Stimulated activated CD8-positive, alpha-beta memory T cell treated with anti-CD3 and anti-CD28 coated beads, Interleukin-7, amount 100 ng/mL, for 4 hours (primary cell): Measurements from ENCODE around the gene DES.

Experiments used
- DNase-seq, 2 donors: peaks; one replicate each; pipeline ENCODE4 v3.0.0-alpha.2; 2020; ENCODE audit warnings: low read depth in 2 of 2

Gene DES

DNA sequence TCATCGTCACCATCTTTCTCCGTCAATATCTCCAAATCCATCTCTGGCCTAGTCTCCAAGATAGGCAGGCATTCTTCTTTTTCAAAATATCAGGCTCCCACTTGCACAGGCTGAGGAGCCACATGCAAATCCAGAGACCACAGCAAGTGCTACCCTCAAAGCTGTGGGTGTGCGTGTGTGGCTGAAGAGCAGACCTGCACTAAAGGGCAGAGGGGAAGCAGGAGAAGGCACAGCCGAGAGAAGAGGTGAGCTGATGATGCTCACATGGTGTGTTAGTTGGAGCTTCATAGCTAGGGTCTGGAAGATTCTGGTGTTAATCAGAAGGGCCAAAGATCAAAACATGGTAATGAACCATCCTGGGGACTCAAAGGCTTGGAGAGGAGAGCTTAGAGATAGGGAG is 20.3 kb downstream of the DES start:
- no peak for DNase-seq

DNA sequence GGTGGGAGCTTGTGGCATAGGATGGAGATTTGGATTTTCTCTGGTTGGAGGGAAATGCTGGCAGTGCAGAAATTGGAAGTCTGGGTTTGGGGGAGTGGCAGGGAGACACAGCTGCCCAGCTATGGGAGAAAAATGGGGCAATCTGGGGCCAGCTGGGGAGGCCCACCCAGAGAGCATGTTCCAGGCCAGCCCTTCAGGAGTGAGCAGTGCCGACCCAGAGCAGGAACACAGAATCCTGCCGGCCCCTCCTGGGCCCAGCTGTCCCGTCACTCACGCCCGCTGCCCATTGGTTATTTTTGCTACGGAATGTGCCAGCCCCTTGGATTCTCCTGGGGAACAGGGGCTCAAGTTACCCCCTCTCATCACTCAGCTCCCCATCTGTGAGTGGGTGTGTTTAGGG is 21.3 kb downstream of the DES start:
- DNase-seq, result no peak

DNA sequence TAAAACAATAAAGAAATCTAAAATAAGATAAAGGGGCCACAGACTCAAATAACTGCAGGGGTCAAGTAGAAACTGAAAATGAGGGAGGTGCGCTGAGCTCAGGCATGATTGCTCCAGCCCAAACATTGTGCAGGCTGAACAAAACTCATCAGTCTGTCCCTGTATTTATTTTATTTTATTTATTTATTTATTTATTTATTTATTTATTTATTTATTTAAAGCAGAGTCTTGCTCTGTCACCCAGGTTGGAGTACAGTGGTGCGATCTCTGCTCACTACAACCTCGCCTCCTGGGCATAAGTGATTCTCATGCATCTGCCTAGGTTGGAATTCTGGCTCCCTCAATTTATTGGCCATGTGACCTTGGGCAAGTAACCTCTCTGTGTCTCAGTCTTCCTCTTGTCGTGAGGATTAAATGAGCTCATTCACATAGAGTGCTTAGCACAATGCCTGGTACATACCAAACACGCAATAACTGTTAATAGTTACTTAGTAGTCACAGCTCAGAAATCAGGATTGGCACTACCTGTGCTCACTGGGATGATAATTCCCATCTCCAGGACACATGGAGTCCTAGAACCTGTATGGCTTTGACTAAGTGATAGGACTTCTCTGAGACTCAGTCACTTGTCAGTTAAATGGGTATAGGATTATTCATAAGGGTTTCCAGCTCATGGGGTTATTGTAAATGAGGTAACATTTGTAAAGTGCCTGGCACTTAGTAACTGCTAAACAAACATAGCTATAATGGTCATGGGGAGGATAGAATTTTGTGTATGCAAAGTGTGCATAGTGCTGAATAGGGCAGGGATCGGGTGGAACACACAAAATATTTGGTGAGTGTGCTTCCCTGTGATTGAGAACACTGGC is 22.4 kb downstream of the DES start:
- DNase-seq, result no peak

DNA sequence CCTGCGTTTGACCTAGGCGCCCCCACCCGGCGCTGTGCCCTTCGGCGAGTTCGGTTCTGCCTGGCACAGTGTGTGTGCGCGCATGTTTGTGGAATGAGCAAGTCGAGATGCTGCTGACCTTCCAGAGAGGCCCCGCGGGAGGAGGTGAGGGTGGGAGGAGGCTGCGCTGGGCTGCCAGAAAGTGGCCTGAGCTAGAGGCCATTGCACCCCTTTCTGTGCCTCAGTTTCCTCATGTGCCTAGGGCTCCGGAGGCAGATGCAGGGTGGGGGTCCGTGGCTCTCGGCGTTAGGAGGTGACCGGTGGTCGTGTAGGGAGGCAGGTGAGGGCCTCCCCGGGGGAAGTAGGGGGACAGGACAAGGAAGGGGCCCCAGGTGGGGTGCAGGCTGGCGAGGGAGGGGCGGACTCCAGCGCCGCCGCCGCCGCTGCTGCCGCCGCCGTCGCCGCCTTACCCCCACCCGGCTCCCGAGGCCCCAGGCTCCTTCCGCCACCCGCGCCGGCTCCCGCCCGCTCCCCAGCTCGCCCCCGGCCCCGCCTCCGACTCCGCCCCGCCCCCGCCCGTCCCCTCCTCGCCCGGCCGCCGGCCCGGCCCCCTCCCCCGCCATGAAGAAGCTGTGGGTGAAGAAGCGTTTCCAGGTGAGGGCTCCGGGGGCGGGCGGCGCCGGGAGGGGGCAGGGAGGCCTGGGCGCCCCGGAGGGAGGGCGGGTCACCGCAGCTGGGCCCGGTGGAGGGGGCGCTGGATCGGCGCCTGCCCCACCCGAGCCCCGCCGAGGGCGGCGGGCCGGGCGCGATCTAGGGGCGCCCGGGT is 23.5 kb downstream of the DES start:
- DNase-seq, result peak; percentile 46 to 71

DNA sequence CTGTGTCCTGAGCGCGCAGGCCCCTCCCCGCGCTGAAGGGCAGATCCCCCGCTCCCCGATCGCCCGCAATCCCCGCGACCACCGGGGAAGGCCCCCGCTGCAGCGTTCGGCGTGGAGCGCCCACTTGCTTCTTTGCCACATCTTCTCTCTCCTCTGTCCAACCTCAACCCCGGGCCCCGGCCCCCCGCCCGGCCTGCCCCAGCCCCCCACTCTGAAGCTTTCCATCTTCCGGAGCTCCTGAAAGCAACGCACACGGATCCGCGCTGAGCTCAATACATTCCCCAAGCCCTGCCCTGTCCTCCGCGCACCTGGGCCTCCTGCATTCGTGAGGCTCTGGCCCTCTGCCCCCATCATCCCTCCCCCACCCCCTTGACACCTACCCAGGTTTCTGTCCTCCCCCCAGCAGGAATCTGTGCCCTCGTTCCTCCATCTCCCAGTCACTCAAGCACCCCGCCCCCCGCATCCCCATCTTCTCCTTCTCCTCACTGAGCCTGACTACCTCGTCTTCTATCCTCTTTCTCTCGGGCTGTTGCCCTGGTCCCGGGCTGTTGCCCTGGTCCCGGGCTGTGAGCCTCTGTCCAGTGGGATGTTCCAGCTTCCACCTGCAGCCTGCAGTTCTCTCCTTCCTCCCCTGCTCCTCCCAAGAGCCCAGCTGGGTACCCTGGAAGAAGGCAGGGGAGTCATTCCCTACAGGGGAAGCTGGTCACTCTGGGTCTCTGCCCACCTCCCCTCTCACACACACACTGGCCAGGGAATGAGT is 24.3 kb downstream of the DES start:
- DNase-seq, result no peak

DNA sequence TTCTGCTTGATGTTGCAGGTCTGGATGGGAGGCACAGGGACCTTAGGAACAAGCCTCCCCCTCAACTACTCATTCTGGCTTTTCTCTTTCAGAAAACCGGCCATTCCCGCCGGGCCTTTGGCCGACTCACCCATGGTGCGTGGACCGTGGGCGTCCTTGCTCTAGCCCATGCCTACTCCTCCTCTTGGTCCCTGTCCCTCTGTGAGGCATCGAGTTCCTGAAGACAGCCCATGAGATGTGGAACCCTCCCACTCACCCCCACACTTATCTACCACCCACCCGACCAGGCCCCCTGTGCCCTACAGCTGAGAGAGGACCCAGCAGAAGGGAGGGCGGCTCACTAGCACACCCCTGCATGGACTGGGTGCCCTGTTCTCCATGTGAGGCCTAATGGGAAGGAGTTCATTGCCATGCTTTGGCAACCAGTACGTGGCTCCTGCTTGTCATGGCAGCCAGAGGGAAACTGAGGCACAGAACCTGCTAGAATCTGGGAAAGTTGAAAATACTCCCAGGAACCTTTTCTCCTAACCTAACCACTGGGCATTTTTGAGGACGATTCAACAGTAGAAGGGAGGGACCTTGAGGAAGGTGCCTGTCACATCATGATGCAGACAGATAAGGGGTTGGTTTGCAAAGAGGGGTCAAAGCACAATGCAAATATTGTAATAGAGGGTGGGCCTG is 25.0 kb downstream of the DES start:
- no peak for DNase-seq

DNA sequence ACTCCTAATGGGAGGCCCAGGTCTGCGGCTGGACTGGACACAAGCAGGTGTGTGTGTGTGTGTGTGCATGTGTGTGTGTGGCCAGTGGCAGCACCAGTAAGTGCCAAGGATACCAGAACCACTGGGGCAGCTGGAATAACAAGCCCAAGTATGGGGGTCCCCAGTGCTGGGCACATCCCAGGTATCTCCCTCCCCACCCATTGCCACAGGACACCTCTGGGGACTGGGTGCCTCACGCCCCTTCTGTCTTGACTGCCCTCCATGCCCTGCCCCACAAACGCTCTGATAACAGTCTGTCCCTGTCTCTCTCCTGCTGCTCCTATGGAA is 25.5 kb downstream of the DES start:
- no peak for DNase-seq

DNA sequence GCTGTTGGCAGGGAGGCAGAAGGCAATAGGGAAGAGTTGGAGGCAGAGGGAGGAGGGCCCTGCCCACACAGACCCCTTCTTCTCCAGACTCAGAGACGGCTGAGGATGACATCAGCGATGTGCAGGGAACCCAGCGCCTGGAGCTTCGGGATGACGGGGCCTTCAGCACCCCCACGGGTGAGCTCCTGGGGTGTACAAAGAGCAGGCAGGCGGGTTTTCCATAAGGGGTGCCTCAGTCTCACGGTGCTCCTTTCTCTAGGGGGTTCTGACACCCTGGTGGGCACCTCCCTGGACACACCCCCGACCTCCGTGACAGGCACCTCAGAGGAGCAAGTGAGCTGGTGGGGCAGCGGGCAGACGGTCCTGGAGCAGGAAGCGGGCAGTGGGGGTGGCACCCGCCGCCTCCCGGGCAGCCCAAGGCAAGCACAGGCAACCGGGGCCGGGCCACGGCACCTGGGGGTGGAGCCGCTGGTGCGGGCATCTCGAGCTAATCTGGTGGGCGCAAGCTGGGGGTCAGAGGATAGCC is 26.5 kb downstream of the DES start:
- no peak for DNase-seq

DNA sequence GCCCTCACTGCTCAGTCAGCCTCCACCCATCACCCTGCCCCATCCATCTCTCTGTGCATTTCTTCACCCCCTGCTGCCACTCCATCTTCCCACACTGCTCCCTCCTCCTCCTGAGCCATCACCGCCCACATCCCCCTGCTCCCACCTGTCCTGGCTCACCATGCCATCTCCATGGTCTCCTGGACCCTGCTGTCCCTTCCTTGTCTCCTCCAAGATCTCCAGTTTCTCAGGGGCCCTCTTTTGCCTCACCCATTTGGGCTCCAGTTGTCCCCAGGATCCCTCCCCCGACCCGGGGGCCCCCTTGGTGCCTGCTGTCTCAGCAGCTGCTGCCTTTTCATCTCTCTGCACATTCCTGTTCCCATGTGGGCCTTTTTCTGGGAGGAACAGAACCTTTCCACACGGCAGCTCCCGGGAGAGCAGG is 27.1 kb downstream of the DES start:
- DNase-seq, result no peak

DNA sequence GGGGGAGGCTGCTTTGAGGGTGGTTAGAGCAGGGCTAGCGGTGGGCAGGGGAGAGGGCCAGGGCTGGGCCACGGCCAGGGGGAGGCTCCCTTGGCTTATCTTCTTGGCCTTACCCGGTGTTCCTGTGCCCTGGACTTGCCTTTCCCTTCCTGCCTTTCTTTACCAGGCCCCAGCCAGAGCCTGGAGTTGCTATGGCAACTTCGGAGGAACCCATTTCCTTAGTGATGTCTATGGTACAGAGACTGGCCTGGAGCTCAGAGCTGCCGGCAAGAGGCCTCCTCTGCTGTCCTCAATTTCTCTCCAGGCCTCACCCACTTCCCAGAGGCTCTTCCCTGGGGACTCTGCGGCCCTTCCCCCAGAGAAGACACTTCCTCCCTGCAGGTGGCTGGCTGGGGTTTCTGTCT is 27.9 kb downstream of the DES start:
- no peak for DNase-seq

DNA sequence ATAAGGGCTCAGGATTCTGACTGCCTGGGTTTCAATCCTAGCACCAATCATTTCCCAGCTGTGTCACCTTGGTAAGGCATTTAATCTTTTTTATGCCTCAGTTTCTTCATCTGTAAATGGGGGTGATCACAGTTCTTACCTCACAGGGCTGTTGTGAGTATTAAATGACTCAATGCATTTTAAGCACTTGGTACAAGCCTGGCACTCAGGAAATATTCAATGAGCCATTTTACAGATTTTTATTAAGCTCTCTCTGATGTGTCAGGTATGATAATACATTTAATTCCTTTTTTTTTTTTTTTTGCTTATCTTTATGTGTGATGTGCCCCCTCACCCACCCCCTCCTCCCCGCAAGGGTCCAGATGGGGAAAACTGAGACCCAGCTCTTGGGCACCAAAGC is 28.5 kb downstream of the DES start:
- DNase-seq, result no peak

DNA sequence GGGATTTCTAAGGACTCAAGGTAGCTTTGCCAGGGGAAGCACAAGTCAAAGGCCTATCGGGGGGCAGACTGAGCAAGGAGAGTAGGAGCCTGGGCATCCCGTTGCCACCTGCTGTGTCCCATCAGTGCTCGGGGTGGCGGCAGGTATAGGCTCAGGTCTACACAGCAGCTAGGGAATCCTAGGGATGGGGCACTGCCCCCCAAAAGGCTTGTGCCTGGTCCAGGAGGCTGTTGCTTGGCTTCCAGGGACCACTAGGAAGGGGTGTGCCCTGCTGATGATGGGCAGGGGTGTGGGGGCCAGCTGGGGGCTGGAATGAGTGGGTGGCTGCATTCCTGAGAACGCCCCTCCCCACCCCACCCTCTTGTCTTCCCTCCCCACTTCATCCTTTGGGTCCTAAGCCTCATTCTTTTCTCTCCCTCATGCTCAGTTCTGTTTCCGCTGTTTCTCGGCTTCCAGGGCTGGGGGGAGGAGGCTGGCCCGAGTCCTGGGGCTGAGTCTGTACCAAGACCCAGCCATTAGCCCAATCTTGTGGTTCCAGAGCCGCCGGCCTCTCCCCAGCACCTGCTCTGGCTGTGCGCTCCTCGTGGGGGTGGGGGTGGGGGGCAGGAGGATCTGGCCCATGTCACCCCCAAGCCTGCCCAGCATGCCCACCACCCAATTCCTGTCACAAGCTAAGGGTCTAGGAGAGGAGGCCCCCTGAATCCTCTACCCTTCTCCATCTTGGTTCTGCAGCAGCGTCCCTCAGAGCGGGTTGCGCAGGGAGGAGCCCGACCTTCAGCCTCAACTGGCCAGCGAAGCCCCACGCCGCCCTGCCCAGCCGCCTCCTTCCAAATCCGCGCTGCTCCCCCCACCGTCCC is 29.3 kb downstream of the DES start:
- DNase-seq, result no peak

DNA sequence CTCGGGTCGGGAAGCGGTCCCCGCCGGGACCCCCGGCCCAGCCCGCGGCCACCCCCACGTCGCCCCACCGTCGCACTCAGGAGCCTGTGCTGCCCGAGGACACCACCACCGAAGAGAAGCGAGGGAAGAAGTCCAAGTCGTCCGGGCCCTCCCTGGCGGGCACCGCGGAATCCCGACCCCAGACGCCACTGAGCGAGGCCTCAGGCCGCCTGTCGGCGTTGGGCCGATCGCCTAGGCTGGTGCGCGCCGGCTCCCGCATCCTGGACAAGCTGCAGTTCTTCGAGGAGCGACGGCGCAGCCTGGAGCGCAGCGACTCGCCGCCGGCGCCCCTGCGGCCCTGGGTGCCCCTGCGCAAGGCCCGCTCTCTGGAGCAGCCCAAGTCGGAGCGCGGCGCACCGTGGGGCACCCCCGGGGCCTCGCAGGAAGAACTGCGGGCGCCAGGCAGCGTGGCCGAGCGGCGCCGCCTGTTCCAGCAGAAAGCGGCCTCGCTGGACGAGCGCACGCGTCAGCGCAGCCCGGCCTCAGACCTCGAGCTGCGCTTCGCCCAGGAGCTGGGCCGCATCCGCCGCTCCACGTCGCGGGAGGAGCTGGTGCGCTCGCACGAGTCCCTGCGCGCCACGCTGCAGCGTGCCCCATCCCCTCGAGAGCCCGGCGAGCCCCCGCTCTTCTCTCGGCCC is 30.1 kb downstream of the DES start:
- no peak for DNase-seq

DNA sequence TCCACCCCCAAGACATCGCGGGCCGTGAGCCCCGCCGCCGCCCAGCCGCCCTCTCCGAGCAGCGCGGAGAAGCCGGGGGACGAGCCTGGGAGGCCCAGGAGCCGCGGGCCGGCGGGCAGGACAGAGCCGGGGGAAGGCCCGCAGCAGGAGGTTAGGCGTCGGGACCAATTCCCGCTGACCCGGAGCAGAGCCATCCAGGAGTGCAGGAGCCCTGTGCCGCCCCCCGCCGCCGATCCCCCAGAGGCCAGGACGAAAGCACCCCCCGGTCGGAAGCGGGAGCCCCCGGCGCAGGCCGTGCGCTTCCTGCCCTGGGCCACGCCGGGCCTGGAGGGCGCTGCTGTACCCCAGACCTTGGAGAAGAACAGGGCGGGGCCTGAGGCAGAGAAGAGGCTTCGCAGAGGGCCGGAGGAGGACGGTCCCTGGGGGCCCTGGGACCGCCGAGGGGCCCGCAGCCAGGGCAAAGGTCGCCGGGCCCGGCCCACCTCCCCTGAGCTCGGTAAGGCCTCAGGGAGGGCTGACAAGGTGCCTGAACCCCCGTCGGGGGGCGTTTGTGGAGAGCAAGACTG is 30.7 kb downstream of the DES start:
- peak in 1 of 2 donors; percentile 22 for DNase-seq

DNA sequence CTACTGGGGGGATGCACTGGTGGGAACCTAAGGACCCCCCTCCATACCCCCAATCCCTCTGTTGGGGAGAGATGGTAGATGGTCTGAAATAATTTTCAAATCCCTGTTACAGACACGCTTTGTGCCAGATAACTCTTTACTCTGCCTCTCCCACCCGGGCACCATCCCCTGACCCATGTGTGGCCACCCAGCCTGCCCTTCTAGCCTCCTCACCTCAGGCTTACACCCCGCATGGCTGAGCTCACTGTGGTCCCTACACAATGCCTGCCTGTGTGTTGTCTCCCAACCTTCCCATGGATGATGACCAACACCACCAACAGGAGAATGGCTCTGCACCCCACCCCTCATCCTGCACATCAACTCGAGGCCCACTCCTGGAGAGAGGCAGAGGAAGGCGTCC is 31.4 kb downstream of the DES start:
- DNase-seq, result no peak

DNA sequence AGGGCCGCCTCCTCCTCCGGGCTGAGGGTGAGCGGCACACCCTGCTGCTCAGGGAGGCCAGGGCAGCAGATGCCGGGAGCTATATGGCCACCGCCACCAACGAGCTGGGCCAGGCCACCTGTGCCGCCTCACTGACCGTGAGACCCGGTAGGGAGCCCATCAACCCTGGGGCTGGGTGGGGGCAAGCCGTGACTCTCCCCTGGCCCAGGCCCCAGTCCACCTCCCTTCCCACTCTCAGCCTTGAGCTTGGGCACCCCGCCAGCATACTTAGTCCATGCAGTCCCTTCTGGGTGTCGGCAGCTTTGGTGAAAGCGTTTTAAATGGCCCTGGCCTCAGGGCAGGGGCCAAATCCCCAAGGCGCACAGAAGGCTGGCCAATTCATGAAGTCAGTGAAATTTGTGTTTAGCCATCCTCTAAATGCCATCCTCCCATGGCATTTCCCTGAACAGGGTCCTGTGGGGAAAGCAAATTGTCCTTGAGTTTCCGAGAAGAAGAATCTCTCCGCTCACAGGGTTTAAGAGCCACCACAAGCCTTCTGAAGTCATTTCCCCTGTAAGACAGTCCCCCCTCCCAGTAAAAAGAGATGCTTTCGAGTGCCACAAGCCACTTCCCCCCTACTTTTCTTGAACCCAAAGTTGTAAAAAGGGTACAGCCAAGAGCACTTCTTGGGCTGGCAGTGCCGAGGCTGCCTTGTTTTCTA is 33.6 kb downstream of the DES start:
- no peak for DNase-seq

DNA sequence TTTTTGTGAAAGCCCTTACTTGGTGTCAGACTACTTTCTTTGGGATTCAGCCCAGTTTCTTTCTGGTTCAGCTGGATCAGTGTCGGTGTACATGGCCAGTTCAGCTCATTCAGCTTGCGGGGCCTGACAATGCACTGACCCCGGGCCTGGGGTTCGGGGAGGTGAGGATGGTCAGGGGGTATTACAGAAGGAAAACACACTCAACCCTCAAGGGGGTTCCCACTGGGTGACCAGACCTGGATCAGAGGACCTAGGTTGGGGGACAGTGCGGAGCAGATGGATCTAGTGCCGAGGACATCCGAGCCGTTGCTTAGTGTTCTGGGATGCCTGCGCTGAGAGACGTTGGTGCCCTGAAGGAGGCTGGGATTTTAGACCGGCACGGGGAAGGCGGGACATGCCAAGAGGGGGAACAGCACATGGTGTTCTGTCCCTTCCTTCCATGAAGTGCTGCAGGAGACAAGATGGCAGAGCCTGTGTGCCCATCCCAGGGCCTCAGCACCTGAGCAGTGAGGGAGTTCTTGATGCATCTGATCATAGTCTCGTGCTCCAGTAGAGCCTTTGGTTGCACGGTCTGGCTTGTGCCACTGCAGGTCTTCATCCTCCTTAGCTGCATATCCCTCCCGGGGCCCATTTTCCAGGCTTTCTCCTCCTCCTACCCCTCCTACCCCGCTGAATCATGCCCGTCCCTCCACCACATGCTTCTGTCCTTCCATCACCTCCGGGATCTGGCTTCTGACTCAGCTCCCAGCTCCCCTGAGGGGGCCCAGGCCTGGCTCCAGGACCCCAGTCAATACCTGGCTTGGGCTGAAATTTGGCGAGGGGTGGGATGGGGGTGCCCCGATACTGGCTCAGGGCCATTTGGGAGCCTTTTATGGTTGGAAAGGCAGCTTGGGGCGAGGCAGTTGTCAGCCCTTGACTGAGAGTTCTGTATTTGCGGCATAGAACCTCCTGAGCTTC is 34.5 kb downstream of the DES start:
- no peak for DNase-seq
